ENCODE measurements around the gene GPR15LG.

DNA sequence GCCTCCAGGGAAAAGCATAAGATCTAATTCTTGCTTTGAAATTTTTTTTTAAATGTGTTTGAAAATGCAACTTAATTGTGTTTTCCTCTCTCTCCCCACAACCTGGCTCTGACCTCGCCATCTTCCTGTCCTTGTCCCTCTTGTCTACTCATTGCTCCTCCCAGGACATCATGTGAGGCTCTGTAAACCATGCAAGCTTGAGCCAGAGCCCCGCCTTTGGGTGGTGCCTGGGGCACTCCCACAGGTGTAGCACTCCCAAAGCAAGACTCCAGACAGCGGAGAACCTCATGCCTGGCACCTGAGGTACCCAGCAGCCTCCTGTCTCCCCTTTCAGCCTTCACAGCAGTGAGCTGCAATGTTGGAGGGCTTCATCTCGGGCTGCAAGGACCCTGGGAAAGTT, 10.9 kb downstream of the GPR15LG start:
- TF ChIP-seq, protein P1, sequence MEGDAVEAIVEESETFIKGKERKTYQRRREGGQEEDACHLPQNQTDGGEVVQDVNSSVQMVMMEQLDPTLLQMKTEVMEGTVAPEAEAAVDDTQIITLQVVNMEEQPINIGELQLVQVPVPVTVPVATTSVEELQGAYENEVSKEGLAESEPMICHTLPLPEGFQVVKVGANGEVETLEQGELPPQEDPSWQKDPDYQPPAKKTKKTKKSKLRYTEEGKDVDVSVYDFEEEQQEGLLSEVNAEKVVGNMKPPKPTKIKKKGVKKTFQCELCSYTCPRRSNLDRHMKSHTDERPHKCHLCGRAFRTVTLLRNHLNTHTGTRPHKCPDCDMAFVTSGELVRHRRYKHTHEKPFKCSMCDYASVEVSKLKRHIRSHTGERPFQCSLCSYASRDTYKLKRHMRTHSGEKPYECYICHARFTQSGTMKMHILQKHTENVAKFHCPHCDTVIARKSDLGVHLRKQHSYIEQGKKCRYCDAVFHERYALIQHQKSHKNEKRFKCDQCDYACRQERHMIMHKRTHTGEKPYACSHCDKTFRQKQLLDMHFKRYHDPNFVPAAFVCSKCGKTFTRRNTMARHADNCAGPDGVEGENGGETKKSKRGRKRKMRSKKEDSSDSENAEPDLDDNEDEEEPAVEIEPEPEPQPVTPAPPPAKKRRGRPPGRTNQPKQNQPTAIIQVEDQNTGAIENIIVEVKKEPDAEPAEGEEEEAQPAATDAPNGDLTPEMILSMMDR (IDR thresholded peaks at IDR 0.05; ENCODE audit: low read length): no peak
- TF ChIP-seq EZH2phosphoT487 (IDR thresholded peaks at IDR 0.05; ENCODE audit: low read length): no peak
